NT2/D1 (cell line): Measurements from ENCODE around the gene GOLGA3.
A peak's percentile ranks its signal among the peaks of the same experiment; 100 is the strongest.
"Not testable (repeated sequence)": the region's sequence is repeated elsewhere in the genome, so short reads cannot be mapped to it uniquely, and the experiment has no call there.

Source experiments
- DNase-seq: peaks from one replicate; pipeline ENCODE4 v3.0.0-alpha.2; 2011; ENCODE audit warnings: low read depth, low spot score
- H3K27me3 ChIP-seq: 2 replicates; pipeline ENCODE4 v1.6.0; 2011; ENCODE audit warnings: mild to moderate bottlenecking; ENCODE audit not compliant: insufficient read length, insufficient read depth
- H3K36me3 ChIP-seq: 2 replicates; pipeline ENCODE4 v1.6.1; 2011; ENCODE audit warnings: mild to moderate bottlenecking, low read length, mixed read lengths; ENCODE audit not compliant: insufficient read depth, insufficient read length
- H3K4me1 ChIP-seq: 2 replicates; pipeline ENCODE4 v1.5.1; 2011; ENCODE audit not compliant: insufficient read depth, insufficient read length
- H3K4me3 ChIP-seq: 2 replicates; pipeline ENCODE4 v1.5.1; 2011; ENCODE audit warnings: low read depth; ENCODE audit not compliant: insufficient read length
- H3K9ac ChIP-seq: 2 replicates; pipeline ENCODE4 v1.6.0; 2011; ENCODE audit warnings: low read depth; ENCODE audit not compliant: insufficient read length
- H3K9me3 ChIP-seq: 2 replicates; pipeline ENCODE4 v1.5.1; 2011; ENCODE audit warnings: mild to moderate bottlenecking, low read length; ENCODE audit not compliant: insufficient read depth
- SUZ12 ChIP-seq: IDR thresholded peaks from 2 replicates; pipeline ENCODE4 v1.6.1; 2011; ENCODE audit not compliant: insufficient read length, insufficient read depth; ENCODE audit errors: extremely low read depth
- YY1 ChIP-seq: IDR thresholded peaks from 2 replicates; pipeline ENCODE4 v1.6.1; 2011; ENCODE audit not compliant: insufficient read length, insufficient read depth
- ZNF274 ChIP-seq: IDR thresholded peaks from 2 replicates; pipeline ENCODE4 v1.6.1; 2011; ENCODE audit warnings: mild to moderate bottlenecking, low read depth, low read length

GOLGA3 gene

DNA sequence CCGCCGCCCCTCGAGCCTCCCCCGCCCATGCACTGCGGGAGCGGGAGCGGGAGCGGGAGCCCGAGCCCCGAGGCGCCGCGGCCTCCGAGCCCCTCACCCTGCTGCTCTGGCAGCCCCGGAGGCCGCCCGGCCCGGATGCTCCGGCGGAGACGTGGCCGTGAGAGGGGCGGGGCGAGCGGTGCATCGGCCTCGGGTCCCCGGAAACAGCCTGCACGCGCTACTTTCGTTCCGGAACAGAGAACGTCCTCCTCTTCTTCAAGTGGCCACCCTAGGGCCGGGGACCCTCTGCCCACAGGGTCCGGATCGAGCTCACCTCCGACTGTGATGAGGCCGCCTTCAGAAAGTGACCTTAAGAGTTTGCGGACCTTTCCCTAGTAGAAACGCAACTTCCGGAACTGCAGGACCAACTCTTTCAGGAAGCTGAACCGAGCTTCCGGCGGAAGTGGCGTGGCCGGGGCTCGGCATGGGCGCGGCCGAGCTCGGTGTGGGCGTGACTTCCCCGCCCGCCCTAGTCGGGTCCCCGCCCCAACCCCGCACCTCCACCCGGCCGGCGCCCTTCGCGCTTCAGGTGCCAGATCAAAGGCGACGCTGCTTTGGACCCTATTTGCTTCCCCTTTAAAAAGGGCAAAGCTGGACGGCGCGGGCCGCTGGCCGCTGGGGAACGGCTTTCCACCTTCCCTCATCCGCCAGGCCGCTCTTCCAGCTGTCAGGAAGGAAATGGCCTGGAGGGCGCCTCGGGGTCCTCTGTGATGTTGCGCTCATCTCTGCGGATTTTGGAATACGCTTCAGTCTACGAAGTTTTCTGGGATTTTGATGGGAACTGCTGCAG lies at the start of gene GOLGA3:
Gene GOLGA3 (minus strand): TSS at position 164 of the 829 bp plus-strand sequence. CDS start 6,741 bp downstream, outside the sequence.
- no peak for TF ChIP-seq YY1
- no peak for TF ChIP-seq SUZ12
- no peak for TF ChIP-seq ZNF274
- H3K4me3 ChIP-seq, result peak within 1 kb of the TSS; percentile 86
- H3K9ac ChIP-seq, result peak within 1 kb of the TSS; percentile 98
- H3K9me3 ChIP-seq, result no peaks in the 10 kb centered on the region
- H3K36me3 ChIP-seq, result peaks cover 68% of the 10 kb centered on the region
- H3K4me1 ChIP-seq, result no peaks in the 10 kb centered on the region
- DNase-seq, result peak; percentile 89
- H3K27me3 ChIP-seq, result no peaks in the 10 kb centered on the region

DNA sequence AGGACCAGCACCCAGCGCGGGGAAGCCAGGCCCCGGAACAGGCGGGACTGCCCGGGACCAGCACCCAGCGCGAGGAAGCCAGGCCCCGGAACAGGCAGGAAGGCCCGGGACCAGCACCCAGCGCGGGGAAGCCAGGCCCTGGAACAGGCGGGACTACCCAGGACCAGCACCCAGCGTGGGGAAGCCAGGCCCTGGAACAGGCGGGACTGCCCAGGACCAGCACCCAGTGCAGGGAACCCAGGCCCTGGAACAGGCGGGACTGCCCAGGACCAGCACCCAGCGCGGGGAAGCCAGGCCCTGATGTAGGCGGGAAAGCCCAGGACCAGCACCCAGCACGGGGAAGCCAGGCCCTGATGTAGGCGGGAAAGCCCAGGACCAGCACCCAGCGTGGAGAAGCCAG lies 46.0 kb upstream of the GOLGA3 start:
- not testable (repeated sequence) for H3K9ac ChIP-seq, H3K4me1 ChIP-seq, H3K4me3 ChIP-seq, DNase-seq, H3K9me3 ChIP-seq, H3K27me3 ChIP-seq
- peaks cover 81% of the 10 kb centered on the region for H3K36me3 ChIP-seq

DNA sequence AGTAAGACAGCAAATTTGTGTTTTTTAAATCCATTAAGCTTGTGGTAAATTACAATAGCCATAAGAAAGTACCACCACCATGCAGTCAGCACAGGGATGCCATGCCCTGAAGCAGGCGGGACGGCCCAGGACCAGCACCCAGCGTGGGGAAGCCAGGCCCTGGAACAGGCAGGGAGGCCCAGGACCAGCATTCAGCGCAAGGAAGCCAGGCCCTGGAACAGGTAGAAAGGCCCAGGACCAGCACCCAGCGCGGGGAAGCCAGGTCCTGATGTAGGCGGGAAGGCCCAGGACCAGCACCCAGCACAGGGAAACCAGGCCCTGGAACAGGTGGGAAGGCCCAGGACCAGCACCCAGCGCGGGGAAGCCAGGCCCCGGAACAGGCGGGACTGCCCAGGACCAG lies 45.5 kb upstream of the GOLGA3 start:
- Histone ChIP-seq H3K36me3 (peaks cover 85% of the 10 kb centered on the region), H3K9ac (no peak overlapping the region), H3K4me1 (no peaks in the 10 kb centered on the region), H3K9me3 (no peaks in the 10 kb centered on the region), H3K4me3 (no peak overlapping the region), H3K27me3 (no peaks in the 10 kb centered on the region)
- DNase-seq, result no peak
- TF ChIP-seq SUZ12 (no peak), YY1 (no peak), ZNF274 (no peak)

GRCh38 chr12:132873724-132874123 lies 45.1 kb upstream of the GOLGA3 start:
- no peak overlapping the region for H3K4me3 ChIP-seq
- H3K4me1 ChIP-seq, result no peaks in the 10 kb centered on the region
- H3K27me3 ChIP-seq, result no peaks in the 10 kb centered on the region
- H3K36me3 ChIP-seq, result peaks cover 86% of the 10 kb centered on the region
- TF ChIP-seq ZNF274, result no peak
- no peak overlapping the region for H3K9ac ChIP-seq
- H3K9me3 ChIP-seq, result no peaks in the 10 kb centered on the region
- no peak for DNase-seq

DNA sequence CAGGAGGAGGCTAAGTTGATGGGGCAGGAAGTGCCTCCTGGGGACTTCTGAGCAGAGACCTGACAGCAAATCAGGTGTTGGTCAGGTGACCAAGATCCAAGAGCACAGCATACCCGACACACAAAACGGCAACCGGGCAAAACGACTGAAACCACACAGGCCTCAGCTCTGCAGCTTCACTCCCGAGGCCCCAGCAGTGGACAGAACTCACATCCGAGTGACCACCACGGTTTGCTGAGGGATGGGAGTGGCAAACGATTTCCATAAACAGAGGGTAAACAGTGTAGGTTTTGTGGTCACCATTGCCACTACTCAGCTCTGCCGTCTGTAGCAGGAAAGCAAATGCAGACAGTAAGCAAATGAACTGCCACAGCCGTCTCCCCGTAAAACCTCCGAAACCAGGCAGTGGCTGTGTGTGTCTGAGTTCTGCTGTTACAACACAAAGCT lies 44.3 kb upstream of the GOLGA3 start:
- Histone ChIP-seq H3K36me3 (peaks cover 87% of the 10 kb centered on the region), H3K4me1 (no peaks in the 10 kb centered on the region), H3K9me3 (no peaks in the 10 kb centered on the region), H3K9ac (no peak overlapping the region), H3K27me3 (no peaks in the 10 kb centered on the region), H3K4me3 (no peak overlapping the region)
- TF ChIP-seq YY1, result no peak
- TF ChIP-seq ZNF274, result no peak
- TF ChIP-seq SUZ12, result no peak
- DNase-seq, result no peak

- TF ChIP-seq YY1 (no peak), ZNF274 (no peak), SUZ12 (no peak)
- Histone ChIP-seq H3K4me1 (no peaks in the 10 kb centered on the region), H3K36me3 (peaks cover 88% of the 10 kb centered on the region), H3K27me3 (no peaks in the 10 kb centered on the region), H3K9ac (no peak overlapping the region), H3K9me3 (no peaks in the 10 kb centered on the region), H3K4me3 (no peak overlapping the region)
- DNase-seq, result no peak
Observed at GRCh38 chr12:132872073-132872855, 43.6 kb upstream of the GOLGA3 start.

GRCh38 chr12:132869551-132869950 lies 40.9 kb upstream of the GOLGA3 start:
- Histone ChIP-seq H3K36me3 (peaks cover 88% of the 10 kb centered on the region), H3K9ac (no peak overlapping the region), H3K4me3 (no peak overlapping the region), H3K9me3 (no peaks in the 10 kb centered on the region), H3K27me3 (no peaks in the 10 kb centered on the region), H3K4me1 (no peaks in the 10 kb centered on the region)
- TF ChIP-seq SUZ12 (no peak), ZNF274 (no peak), YY1 (no peak)
- no peak for DNase-seq
